HG03575 (cell line): ENCODE results near the gene NEURL1B.
"Not testable (repeated sequence)": the region's sequence is repeated elsewhere in the genome, so short reads cannot be mapped to it uniquely, and the experiment has no call there.

Experiments
- ATAC-seq: cut with Tn5 transposase; IDR thresholded peaks from one replicate; pipeline ENCODE4 v1.9.1; 2021; ENCODE audit not compliant: unreplicated experiment, insufficient number of reproducible peaks, low FRiP score; ENCODE audit errors: extremely low read depth

The NEURL1B gene

GRCh38 chr5:172669386-172670004 lies 28.4 kb downstream of the NEURL1B start:
- ATAC-seq = no peak

- no peak for ATAC-seq
Observed at GRCh38 chr5:172670005-172670402, 28.9 kb downstream of the NEURL1B start.

DNA sequence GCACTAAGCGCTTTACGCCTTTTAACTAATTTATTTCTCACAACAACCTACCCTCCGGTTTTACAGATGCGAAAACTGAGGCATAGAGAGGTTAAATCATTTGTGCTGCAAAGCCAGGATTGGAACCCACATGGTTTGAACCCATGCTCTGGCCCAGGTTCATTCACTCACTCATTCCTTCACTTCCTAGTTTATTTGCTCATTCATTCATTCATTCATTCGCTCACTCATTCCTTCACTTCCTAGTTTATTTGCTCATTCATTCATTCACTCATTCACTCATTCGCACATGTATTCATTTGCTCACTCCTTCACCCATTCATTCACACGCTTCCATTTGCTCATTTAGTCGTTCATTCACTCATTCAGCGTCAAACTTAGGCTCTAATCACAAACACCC lies 29.4 kb downstream of the NEURL1B start:
- no peak for ATAC-seq

- ATAC-seq = no peak
Observed at GRCh38 chr5:172671091-172671490, 30.0 kb downstream of the NEURL1B start.

DNA sequence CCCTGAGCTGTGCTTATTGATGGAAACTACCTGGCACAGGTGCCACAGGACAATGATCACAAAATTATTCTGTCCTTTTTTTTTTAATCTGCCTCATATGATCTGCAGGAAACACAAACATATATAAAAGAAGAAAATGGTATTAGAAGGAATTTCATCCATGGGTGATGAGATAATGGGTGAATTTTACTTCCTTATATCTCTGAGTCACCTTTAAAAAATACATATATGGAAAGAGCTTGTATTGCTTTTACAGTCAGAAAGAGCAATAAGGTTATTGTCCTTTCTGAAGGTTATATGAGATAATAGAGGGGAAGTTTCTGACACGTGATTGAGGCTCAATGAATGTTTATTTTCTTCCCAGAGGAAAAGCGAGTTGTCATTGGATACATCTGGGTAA lies 31.6 kb downstream of the NEURL1B start:
- no peak for ATAC-seq

DNA sequence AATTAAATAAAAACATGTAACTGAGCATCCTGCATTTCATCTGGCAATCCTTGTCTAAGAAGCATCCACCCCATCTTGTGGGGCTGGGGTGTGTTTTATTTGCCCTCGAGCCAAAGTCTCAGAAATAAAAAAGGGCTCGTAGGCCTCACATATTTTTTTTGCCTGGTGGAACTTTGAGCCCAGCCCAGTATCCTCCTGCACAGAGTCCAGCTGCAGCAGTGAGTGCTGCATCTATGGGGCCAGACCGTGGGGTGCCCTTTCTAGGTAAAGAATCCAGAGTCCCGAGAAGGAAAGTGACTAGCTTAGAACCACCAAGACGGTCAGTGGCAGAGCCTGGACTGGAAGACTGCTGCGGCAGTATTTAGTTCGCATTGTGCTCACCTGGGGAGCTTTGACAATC lies 33.1 kb downstream of the NEURL1B start:
- ATAC-seq = no peak

GRCh38 chr5:172676914-172677475 lies 35.9 kb downstream of the NEURL1B start:
- ATAC-seq = no peak

DNA sequence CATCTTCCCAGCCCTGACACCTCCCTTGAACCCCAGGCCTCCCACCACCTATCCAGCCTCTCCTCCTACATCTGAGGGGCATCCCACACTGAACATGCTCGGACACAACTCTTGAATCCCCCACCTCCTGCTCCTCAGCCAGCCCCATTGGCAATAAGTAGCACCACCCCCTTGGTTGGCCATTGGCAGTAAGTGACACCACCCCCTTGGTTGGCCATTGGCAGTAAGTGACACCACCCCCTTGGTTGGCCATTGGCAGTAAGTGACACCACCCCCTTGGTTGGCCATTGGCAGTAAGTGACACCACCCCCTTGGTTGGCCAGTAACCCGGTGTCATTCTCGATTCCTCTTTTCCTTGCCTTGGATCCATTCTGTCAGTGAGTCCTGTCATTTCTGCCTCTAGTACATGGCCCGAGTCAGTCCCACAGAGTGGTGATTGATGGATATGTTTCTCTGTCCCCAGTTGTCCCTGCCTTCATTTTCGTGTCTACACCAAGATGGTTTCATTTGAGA lies 37.4 kb downstream of the NEURL1B start:
- ATAC-seq = not testable (repeated sequence)

DNA sequence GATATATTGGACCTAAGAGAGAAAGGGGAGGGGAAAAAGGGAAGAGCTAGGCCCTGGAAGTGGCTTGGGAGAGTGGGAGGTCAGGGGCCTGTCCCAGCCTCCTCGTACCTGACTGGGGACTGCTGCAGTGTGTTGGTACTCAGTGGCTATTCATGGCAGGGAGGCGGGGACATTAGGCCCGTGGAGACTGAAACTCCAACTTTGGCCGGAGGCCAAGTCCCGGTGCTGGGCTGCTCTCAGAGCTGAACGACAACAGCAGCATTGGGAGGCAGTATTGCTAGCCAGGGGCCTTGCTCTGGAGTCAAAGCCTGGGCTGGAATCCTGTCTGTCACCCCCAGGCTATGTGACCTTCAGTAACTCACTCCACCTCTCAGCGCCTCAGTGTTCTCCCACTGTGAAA lies 37.8 kb downstream of the NEURL1B start:
- no peak for ATAC-seq

GRCh38 chr5:172679628-172680212 lies 38.7 kb downstream of the NEURL1B start:
- no peak for ATAC-seq

DNA sequence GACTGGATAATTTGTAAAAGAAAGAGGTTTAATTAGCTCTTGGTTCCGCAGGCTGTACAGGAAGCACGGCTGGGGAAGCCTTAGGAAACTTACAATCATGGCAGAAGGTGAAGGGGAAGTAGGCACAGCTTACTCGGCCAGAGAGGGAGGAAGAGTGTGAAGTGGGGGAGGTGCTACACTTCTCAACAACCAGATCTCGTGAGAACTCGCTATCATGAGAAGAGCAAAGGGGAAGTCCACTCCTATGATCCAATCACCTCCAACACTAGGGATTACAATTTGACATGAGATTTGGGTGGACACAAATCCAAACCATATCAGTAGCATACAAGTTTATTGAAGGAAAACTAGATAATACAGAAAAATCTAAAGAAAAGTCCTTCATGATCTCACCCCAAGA lies 39.9 kb downstream of the NEURL1B start:
- no peak for ATAC-seq

DNA sequence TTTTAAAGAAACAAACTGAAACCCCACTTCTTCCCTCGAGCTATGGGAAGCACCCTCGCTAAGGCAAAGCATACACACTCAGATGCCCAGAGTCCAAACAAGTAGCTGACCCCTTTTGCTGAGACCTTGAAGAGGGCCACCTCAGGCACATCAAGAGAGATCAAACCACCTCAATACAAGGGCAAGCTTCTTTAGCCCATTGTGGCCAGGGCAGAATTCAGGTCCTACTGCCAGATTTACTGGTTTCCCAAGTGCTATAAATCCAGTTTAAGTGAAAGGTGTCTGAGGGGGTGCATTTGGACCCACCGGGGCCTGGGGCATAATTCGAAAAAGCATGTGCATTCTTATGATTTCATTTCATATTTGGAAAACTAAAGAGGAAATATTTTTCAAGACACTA lies 40.4 kb downstream of the NEURL1B start:
- ATAC-seq = no peak

DNA sequence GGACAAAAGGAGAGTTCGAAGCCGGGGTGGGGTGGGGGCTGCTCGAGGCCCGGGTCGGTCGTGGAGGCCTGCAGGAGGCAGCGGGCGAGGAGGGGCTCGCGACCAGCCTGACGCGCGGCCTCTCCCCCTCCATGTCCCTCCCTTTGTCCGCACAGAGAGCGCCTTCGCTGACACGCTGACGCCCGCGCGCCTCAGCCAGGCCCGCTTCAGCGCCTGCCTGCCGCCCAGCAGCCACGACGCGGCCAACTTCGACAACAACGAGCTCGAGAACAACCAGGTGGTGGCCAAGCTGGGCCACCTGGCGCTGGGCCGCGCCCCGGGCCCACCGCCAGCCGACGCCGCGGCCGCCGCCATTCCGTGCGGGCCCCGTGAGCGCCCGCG lies 42.2 kb downstream of the NEURL1B start:
- ATAC-seq = no peak

- ATAC-seq = no peak
Observed at GRCh38 chr5:172683645-172684471, 42.8 kb downstream of the NEURL1B start.

DNA sequence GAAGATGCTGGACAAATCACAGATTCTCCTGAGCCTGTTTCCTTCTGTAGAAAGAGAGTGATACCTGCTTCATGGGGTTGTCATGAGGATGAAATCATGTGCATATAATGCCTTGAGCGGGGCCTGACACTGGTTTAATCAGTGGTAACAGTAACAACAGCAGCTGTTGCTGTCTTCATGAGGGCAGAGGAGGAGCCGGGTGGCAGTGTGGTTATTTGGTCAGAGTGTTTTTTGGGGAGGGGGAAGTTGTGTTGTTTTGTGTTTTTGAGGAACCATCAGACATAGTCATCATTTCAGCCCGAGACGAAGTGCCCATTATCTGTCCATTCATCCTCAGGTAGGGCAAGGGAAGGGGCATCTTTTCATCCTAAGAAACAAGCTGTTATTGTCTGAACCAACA lies 44.0 kb downstream of the NEURL1B start:
- no peak for ATAC-seq

GRCh38 chr5:172686111-172686510 lies 45.0 kb downstream of the NEURL1B start:
- no peak for ATAC-seq

GRCh38 chr5:172686539-172687390 lies 45.7 kb downstream of the NEURL1B start:
- no peak for ATAC-seq

DNA sequence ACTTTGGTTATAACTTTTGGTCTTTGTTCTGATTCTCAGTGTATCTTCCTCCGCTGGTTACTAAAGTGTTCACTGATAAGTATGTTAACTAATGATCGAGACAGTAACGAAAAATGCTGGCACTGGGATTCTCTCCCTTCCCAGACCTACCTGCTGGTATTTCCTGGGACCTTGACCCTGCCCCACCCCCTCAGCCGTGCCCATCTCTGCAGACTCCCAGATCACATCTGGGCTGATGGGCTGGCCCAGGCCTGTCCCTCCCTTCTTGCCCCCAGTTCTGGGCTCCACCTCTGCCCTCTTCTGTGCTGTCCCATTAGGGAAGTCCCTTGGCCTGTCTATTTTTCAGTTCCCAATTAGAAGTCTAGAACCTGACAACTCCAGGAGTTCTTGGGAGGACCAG lies 46.9 kb downstream of the NEURL1B start:
- ATAC-seq = no peak
